Measurements from ENCODE around the gene SERPINE1. TPM values are rescaled to one million over a fixed set of nuclear protein-coding genes. Genes with fewer than 3 reads are reported as not detected.
"Not testable (repeated sequence)": the region's sequence is repeated elsewhere in the genome, so short reads cannot be mapped to it uniquely, and the experiment has no call there.

Gene SERPINE1
- total and polyA plus RNA-seq, 2 of the 8 experiments (the other 6 are each of a cell fraction or from before 2014, with no cell fraction given) = 3.7 to 5.6 TPM

DNA sequence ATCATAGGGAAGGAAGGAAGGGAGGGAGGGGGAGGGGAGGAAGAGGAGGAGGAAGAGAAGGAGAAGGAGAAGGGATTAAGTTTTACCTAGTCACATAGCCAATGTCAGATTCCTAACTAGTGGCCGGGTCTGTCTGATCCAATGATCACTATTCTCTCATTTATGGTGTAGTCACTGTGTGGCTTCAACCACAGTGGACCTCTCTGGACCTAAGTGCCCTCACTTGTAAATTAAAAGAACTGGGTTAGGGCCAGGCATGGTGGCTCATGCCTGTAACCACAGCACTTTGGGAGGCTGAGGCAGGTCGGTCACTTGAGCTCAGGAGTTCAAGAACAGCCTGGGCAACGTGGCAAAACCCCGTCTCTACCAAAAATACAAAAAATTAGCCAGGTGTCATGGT, 6.6 kb upstream of the SERPINE1 start (continued):
- TF ChIP-seq SUZ12 (IDR thresholded peaks at IDR 0.05; ENCODE audit: low read length) (no peak), ZNF274 (IDR thresholded peaks at IDR 0.05; ENCODE audit: borderline replicate concordance, extremely low read depth, low read length) (no peak), BCL11A (IDR thresholded peaks at IDR 0.05; ENCODE audit: low read depth in 2 of 2, low read length in 2 of 2) (no peak), EZH2 (IDR thresholded peaks at IDR 0.05; ENCODE audit: low read depth, low read length, severe bottlenecking) (no peak), POU5F1 (IDR thresholded peaks at IDR 0.05; ENCODE audit: low read depth, low read length) (no peak), RFX5 (IDR thresholded peaks at IDR 0.05; ENCODE audit: borderline replicate concordance, low read depth, low read length) (no peak), EP300 (IDR thresholded peaks at IDR 0.05; ENCODE audit: borderline replicate concordance in 1 of 2, low read depth in 2 of 2, low read length in 2 of 2) (no peak)
- TF ChIP-seq, protein P1, sequence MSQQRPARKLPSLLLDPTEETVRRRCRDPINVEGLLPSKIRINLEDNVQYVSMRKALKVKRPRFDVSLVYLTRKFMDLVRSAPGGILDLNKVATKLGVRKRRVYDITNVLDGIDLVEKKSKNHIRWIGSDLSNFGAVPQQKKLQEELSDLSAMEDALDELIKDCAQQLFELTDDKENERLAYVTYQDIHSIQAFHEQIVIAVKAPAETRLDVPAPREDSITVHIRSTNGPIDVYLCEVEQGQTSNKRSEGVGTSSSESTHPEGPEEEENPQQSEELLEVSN (IDR thresholded peaks at IDR 0.05) = no peak

DNA sequence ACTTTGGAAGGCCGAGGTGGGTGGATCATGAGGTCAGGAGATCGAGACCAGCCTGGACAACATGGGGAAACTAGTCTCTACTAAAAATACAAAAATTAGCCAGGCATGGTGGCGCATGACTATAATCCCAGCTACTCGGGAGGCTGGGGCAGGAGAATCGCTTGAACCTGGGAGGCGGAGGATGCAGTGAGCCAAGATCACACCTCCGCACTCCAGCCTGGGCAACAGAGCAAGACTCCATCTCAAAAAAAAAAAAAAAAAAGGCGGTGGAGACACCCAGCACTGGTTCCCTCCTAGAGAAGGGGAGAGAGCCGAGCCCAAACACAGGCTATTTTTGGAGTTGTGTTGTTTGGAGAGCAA, 5.3 kb upstream of the SERPINE1 start:
- H4K20me1 ChIP-seq (replicated peaks in 1 of 2; ENCODE audit: control insufficient read depth in 1 of 2, insufficient read depth in 2 of 2, low read length in 2 of 2); H4K5ac ChIP-seq (ENCODE audit: insufficient read length, low read depth, low read length); H2BK20ac ChIP-seq (ENCODE audit: low read length); H2BK120ac ChIP-seq (replicated peaks; ENCODE audit: low read depth, low read length); H3K14ac ChIP-seq (ENCODE audit: insufficient read length); FAIRE-seq; H2BK15ac ChIP-seq (ENCODE audit: low read length); H3K23ac ChIP-seq (ENCODE audit: insufficient read length); DNase-seq (ENCODE audit: low read depth in 1 of 2, low spot score in 2 of 2); H2AK5ac ChIP-seq (ENCODE audit: low read depth, low read length); H3K23me2 ChIP-seq (ENCODE audit: low read depth, low read length); H3K4me2 ChIP-seq (ENCODE audit: insufficient read depth in 1 of 2, low read depth in 2 of 2, low read length in 2 of 2); H3K9ac ChIP-seq (replicated peaks in 1 of 4; ENCODE audit: extremely low read depth in 1 of 4, low read depth in 3 of 4, low read length in 3 of 4); H3K36me3 ChIP-seq (ENCODE audit: control insufficient read depth in 2 of 4, insufficient read depth in 4 of 4, low read length in 3 of 4); H3K9me3 ChIP-seq (ENCODE audit: insufficient read depth in 2 of 2, low read depth in 1 of 2, low read length in 1 of 2); H3K4ac ChIP-seq (replicated peaks; ENCODE audit: insufficient read length, low read depth, low read length); H3K79me2 ChIP-seq (ENCODE audit: control insufficient read depth in 1 of 2, insufficient read depth in 2 of 2, low read length in 2 of 2); H3K79me1 ChIP-seq (ENCODE audit: low read depth, low read length); H3K27me3 ChIP-seq (replicated peaks in 1 of 4; ENCODE audit: control insufficient read depth in 3 of 4, extremely low read depth in 1 of 4, insufficient read depth in 3 of 4, low read length in 3 of 4); H3K56ac ChIP-seq (replicated peaks; ENCODE audit: insufficient read length, low read depth, low read length): not testable (repeated sequence)
- WGBS, 2 experiments (ENCODE audit: extremely low coverage in 1 of 2, insufficient coverage in 1 of 2, insufficient read length in 1 of 2, insufficient replicate concordance in 2 of 2, low coverage in 1 of 2, low lambda C conversion rate in 2 of 2, missing lambda C conversion rate in 1 of 2) = 93% methylated on average over 7 of the region's 9 CpGs; no CpG with 5 or more reads in 1 of the 2 experiments
- Histone ChIP-seq H3K18ac (ENCODE audit: extremely low read depth, low read length) (peak overlapping the region; percentile 4; the same call in 1 of the 2 replicates), H3K27ac (ENCODE audit: low read depth, low read length) (0 out of 2 replicates have a peak overlapping the region, but pooled peaks have one; percentile 22), H2BK12ac (ENCODE audit: low read depth, low read length) (peak overlapping the region; percentile 90; the same call in 1 of the 2 replicates), H4K91ac (replicated peaks; ENCODE audit: insufficient read length, low read length) (peak overlapping the region; percentile 68), H3K4me1 (replicated peaks in 1 of 4; ENCODE audit: control insufficient read depth in 3 of 4, insufficient read depth in 4 of 4, low read length in 3 of 4) (peaks cover 4 to 14% (median 8%) of the 10 kb centered on the region in 4 experiments), H4K8ac (ENCODE audit: extremely low read depth, insufficient read depth, low read length) (0 out of 2 replicates have a peak overlapping the region, but pooled peaks have one; percentile 39), H2AFZ (ENCODE audit: low read length) (0 out of 2 replicates have a peak overlapping the region, but pooled peaks have one; percentile 80), H3K4me3 (ENCODE audit: extremely low read depth in 1 of 4, insufficient read depth in 2 of 4, low read depth in 3 of 4, low read length in 4 of 4) (0 out of 8 replicates have a peak overlapping the region, but pooled peaks of 1 of the 4 experiments have one; percentile 10), H2BK5ac (ENCODE audit: low read depth, low read length) (peak overlapping the region; percentile 88; the same call in 1 of the 2 replicates)
- POLR2A ChIA-PET (ENCODE audit: partially characterized antibody) = interaction anchor here (0.7 to 2.1 kb wide), 6 partner anchors 12 to 123 kb away, joined by 3 to 8 read pairs (median 4); partner anchors contain the start of genes FIS1 and TRIM56
- CTCF ChIA-PET (ENCODE audit: partially characterized antibody) = interaction anchor here (0.7 to 8.3 kb wide), 2 partner anchors 16 to 102 kb away, joined by 3 to 80 read pairs; partner anchors contain the start of gene MUC17

Measured in H1 (cell line).